Cardiac septum (tissue), 1 donor: Measurements from ENCODE around the gene SURF4. TPM values are rescaled to one million over a fixed set of nuclear protein-coding genes. Genes with fewer than 3 reads are reported as not detected.
"Not testable (repeated sequence)": the region's sequence is repeated elsewhere in the genome, so short reads cannot be mapped to it uniquely, and the experiment has no call there.

Experiments used
- DNase-seq: peaks from one replicate; pipeline ENCODE4 v3.0.0-alpha.2; 2020; ENCODE audit warnings: low spot score
- intact Hi-C: fragments of 100-400 bp; cut with DNase I; formaldehyde crosslinking; loops from one replicate; pipeline ENCODE4 v1.14.0; 2022
- total RNA-seq: library from RNA; stranded (reverse); fragmentation: NEBNext Ultra II Directional; extraction: Animal tissue kit (Norgen Biotek cat#: 25700); gene quantifications from one replicate; pipeline ENCODE4 v1.2.1, GENCODE V29; 2021
- donor health status: DM: no; HTN: no; CAD: no.

Gene SURF4
- total RNA-seq, 1 donor from 2014 or later, result 80.2 TPM

- DNase-seq, result no peak
- intact Hi-C loops, result no loop called here
These were observed 3.6 kb upstream of the SURF4 start for GRCh38 chr9:133379153-133380086.

DNA sequence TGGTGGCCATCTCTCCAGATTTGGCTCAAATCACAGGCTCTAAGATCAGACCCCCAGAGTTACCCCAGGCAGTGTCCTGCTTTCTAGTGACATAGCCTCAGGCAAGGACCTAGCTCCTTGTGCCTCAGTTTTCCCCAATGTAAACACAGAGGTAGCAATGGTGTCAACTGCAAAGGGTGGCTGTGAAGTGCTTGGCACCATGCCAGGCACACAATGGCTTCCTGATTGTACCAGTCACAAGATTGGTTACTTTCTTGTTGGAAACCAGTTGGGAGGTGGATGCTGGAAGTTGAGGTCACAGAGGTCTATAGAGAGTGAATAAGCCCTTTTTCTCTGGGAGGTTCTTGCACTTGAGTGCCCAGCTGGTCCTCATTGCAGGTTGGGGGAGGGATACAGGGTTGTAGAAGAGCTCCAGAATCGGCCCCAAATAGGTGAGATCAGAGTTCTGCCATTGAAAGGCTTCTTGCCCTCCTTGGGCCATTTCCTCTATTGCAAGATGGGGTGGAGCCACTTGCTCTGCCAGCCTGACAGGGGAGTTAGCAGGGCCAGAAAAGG, 2.6 kb upstream of the SURF4 start:
- intact Hi-C loops, result no loop called here
- DNase-seq, result no peak

DNA sequence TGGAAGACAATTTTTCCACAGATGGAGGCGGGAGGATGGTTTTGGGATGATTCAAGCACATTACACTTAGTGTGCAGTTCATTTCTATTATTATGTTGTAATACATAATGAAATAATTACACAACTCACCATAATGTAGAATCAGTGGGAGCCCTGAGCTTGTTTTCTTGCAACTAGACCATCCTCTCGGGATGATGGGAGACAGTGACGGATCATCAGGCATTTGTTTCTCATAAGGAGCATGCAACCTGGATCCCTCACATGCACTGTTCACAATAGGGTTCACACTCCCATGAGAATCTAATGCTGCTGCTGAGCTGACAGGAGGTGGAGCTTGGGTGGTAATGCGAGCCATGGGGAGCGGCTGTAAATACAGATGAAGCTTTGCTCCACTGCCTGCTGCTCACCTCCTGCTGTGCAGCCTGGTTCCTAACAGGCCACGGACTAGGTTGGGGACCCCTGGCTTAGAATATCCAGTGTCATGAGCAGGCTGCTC, 1.9 kb upstream of the SURF4 start:
- DNase-seq, result no peak
- intact Hi-C loops, result no loop called here

- not testable (repeated sequence) for DNase-seq
These were observed 1.4 kb upstream of the SURF4 start for GRCh38 chr9:133377280-133377679.

DNA sequence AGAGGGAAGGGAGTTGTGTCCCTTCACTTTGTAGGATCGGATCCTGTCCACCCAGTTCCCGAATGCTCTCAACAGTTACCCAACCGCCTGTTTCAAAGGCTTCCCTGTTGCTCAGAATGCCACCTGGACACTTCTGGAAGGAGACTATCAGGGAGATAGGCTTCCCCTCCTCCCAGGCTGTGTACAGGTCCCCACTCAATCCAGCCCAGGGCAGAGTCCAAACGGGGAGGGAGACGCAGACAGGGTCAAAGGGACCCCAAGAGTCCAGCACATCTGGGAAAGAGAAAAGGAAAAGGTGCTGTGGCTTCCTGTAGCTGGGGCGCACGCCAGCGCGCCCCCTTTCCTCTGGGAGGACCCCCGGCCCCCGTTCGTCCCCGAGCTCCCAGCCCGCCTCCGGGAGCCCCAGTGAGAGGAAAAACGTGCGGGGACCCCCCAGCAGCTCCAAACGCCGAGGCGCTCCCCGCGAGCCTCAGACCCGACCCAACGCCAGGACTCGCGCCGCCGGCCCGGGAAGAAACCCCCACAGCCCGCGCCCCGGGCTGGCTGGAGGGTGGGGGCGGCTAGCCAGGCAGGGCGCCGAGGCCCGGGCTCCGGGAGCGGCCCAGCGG, 640 bp downstream of the SURF4 start:
- DNase-seq, result no peak
- intact Hi-C loops, result no loop called here

More at GRCh38 chr9:133377280-133377679, 1.4 kb upstream of the SURF4 start:
- intact Hi-C loops, result not testable (repeated sequence)

DNA sequence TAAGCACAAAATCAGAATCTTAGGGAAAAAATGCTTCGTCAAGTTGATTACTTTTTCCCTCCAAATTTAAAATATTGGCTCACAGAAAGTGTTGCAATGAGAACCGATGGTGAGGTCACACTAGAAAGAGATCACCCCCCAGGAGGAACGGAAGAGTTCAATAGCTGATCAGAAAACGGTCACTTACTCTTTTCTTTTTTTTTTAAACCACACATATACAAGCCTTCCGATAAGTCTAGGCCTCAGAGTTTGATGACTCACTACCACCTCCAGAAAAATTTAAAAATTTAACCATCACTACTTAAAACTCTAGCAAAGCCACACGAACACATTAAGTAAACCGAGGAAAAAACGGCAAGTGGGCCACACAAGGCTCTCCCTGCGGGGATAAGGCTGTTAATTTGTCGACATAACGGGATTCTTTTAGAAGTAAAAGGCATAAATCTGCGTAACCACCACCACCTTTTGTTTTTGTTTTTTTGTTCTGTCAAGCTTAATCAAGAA, 1.2 kb downstream of the SURF4 start:
- no peak for DNase-seq
- intact Hi-C loops, result loop anchor here (5.0 kb wide), 1 partner anchor 43 kb away; the partner anchor contains the start of gene REXO4

GRCh38 chr9:133372144-133372543, 3.7 kb downstream of the SURF4 start:
- DNase-seq, result no peak
- intact Hi-C loops, result loop anchor here (5.0 kb wide), 1 partner anchor 45 kb away; the partner anchor contains the start of gene REXO4

DNA sequence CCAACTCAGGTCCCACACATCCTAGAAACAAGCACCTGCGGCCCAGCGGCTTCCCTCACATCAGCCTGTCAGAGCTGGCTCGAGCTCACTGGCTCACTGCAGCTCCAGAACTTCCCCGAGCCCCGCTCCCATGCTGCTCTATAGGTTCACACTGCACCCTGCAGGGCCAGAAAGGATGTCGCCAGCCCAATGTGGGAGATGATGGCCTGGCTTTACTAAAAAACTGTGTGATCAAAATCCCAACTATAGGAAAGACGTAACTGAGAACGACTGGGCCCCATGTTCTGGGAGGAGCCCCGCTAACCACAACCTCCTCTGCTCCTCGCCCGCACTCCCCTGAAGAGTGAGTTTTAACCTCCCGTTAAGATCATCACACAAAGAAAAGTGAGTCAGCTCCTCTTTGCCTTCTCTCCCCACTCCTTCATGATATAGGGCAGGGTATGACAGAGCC, 4.6 kb downstream of the SURF4 start:
- no peak for DNase-seq
- intact Hi-C loops, result loop anchor here (5.0 kb wide), 1 partner anchor 46 kb away; the partner anchor contains the start of gene REXO4

DNA sequence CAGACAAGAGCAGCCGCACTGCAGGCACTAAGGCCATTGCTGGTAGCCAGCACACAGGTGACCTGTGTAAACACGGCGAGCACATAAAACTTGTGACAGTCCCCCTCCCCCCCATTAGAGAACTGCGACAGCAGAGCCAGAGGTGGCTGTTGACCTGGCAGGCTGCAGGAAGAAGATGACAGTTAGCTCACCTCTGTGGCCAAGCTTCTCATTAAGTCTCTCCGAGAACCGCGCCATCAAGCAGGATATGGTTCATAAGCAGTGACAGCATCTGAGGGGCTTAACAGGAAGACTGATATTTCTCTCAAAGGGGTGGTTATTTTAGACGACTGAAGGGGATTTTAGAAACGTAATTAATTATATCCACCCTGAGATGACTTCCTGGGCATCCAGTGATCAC, 5.2 kb downstream of the SURF4 start:
- intact Hi-C loops, result loop anchor here (5.0 kb wide), 1 partner anchor 47 kb away; the partner anchor contains the start of gene REXO4
- DNase-seq, result no peak

DNA sequence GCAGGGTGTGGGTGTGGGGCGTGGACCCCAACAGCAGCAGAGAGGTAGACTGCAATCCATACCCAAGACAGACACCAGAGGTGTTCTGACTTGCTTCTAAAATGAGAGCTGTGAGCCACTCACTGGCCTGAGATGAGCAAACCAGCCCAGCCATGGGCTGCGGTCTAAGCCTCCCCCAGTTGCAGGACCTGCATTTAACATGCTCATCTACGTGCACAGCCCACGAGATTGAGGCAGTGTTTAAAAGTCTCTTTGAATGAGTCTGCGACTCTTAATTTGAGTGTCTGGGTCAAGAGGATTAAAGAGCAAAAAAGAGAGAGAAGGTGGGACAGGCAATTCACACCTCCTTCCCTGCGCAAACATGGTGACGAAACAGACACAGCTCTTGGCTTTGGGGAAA, 5.9 kb downstream of the SURF4 start:
- no peak for DNase-seq
- intact Hi-C loops, result loop anchor here (5.0 kb wide), 1 partner anchor 47 kb away; the partner anchor contains the start of gene REXO4

GRCh38 chr9:133369422-133369821, 6.4 kb downstream of the SURF4 start:
- intact Hi-C loops, result no loop called here
- no peak for DNase-seq

DNA sequence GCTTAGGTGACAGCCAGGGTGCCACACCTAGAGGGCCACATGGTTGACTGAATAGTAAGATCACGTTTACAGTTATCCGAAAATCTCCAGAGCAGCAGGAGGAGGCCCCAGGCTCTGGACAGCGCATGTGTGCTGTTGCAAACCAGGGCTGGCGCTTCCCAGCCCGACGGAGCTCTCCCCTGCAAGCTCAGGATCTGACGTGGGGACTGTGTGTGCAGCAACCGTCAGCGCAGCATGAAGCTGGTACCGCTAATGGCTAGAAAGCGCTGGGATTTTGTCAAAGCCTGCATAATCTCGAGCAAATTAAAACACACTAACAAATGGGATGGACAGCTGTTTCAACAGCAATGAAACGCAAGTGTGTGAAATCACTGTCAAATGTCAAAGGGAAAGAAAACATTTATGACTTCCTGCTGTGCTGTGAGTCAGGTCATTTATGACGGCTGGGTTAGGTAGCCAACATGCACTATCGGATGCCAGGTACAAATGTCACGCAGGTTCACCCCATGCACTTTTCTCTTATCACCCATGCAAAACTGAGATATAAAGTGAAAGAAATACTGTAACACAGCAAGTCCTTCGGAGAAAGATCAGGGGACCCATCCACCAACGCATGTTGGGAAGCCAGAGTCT, 7.5 kb downstream of the SURF4 start:
- intact Hi-C loops, result no loop called here
- no peak for DNase-seq

DNA sequence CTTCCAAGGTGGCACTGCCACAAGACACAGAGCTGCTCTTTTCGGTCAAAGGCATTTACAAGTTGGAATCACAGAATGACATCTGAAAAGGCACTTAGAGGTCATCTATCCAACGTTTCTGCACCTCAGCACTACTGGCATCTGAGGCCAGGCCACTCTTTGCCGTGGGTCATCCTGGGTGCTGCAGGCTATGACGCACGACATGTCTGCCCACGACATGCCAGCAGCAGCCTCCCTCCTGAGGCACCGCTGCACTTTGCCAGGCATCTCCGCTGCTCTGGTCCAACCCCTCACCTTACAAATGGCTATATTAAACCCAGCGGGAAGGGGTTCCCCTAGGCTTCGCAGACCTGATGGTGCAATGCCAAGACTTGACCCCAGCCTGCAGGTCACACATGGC, 8.1 kb downstream of the SURF4 start:
- intact Hi-C loops, result no loop called here

DNA sequence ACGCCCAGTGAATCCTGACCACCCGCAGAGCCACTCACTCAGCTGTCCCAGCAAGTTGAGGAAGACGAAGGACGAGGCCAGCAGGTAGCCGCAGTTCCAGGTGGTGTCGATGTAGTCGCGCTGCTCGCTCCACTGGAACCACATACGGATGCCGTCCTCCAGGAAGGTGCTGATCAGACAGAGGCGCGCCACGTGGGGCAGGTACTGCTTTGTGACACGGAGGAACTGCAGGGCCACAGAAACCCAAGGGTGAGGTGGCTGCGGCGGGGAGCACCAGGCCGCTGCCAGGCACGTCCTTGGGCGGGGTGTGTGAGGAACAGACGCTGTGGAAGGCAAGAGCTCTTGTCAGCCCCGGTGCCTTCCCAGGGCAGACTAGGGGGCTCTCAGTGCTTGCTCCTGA, 8.6 kb downstream of the SURF4 start:
- DNase-seq, result no peak
- intact Hi-C loops, result no loop called here

More for the DNA sequence above, 8.1 kb downstream of the SURF4 start:
- DNase-seq, result no peak

GRCh38 chr9:133366435-133366834, 9.4 kb downstream of the SURF4 start:
- intact Hi-C loops, result no loop called here
- no peak for DNase-seq

DNA sequence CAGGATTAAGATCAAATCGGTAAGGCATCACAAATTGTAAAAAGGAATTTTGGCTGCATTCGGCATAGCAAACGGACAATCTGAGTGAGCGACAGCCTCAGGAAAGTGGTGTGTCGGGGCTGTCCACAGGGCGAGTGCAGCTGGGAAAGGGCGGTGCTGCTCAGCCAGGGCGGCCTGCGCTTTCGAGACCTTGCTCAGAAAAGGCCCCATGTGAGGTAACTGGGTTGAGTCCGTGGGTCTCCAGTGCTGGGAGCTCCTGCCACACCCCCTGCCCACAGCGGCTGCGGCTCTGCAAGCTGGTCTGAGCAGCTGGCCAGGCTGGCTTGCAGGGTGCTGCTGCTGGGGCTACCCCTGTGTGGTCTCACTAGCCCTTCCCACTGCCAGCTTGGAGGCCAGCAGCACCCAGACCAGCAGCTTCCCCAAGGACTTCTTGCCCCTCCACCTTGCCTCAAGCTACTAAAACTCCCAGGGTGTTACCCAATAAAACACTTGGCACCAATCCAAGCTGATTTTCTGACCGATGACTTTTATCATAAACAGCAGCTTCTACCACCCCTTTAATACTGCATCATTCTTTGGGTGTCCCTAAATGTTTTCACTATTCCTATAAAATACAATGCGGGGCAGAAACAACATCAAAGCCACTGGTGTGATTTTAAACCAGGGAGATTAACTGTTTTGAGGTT, 13.4 kb downstream of the SURF4 start:
- no peak for DNase-seq
- intact Hi-C loops, result no loop called here

- intact Hi-C loops, result no loop called here
- DNase-seq, result no peak
These were observed 14.3 kb downstream of the SURF4 start for GRCh38 chr9:133361507-133362092.
